ENCODE measurements around the gene TOM1. TPM values are rescaled to one million over a fixed set of nuclear protein-coding genes. Genes with fewer than 3 reads are reported as not detected.

Gene TOM1
- total RNA-seq, 2 experiments from 2014 or later, result 30.0 to 37.8 TPM

- CTCF ChIA-PET, result interaction anchor here (0.8 to 1.2 kb wide), 3 partner anchors 10 to 25 kb away, joined by 3 read pairs; no protein-coding TSS in a partner anchor
- no peak for DNase-seq
- H3K27me3 Mint-ChIP-seq, result no peaks in the 10 kb centered on the region
- H3K36me3 Mint-ChIP-seq (ENCODE audit: low read depth), result peaks cover 6% of the 10 kb centered on the region
- POLR2A ChIA-PET, result no interaction called here
- no peaks in the 10 kb centered on the region for H3K4me1 Mint-ChIP-seq
- H3K27ac Mint-ChIP-seq, result no peak overlapping the region
- H3K9me3 Mint-ChIP-seq, result no peaks in the 10 kb centered on the region
- H3K4me3 Mint-ChIP-seq, result no peak overlapping the region
Observed at GRCh38 chr22:35344956-35345690, 45.4 kb downstream of the TOM1 start.

- peaks cover 4% of the 10 kb centered on the region for H3K36me3 Mint-ChIP-seq (ENCODE audit: low read depth)
- no peak overlapping the region for H3K4me3 Mint-ChIP-seq
- ChIA-PET CTCF (interaction anchor here (0.6 to 1.2 kb wide), 3 partner anchors 25 to 59 kb away, joined by 3 to 5 read pairs (median 4); no protein-coding TSS in a partner anchor), POLR2A (no interaction called here)
- H3K27ac Mint-ChIP-seq, result no peak overlapping the region
- DNase-seq, result no peak
- peaks cover 4% of the 10 kb centered on the region for H3K4me1 Mint-ChIP-seq
- H3K9me3 Mint-ChIP-seq, result no peaks in the 10 kb centered on the region
- no peaks in the 10 kb centered on the region for H3K27me3 Mint-ChIP-seq
Observed at GRCh38 chr22:35345808-35346505, 46.3 kb downstream of the TOM1 start.

DNA sequence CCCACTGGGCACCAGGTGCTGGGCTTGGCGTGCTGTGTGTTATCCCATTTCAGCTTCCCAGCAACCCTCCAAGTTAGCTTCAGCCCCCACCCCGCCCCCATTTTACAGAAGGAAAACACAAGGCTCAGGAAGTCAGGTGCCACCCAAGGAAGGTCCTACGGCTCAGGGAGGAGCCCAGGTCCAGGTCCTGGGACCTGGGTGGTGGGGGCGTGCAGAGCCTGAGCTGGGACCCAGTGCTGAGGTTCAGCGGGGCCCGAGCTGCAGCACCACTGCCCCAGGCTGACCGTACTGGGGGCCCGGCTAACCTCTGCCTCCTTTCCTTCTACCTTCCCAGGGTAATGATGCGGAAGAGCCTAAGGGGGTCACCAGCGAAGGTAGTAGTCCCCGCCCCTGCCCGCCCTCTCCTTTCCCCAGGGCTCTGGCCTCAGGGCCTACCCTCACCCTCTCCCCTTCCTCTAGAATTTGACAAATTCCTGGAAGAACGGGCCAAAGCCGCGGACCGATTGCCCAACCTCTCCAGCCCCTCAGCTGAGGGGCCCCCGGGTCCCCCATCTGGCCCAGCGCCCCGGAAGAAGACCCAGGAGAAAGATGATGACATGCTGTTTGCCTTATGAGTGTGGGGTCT lies 47.0 kb downstream of the TOM1 start:
- ChIA-PET CTCF (interaction anchor here (0.6 to 1.1 kb wide), 3 partner anchors 50 to 719 kb away, joined by 3 to 5 read pairs (median 4); no protein-coding TSS in a partner anchor), POLR2A (no interaction called here)
- H3K4me3 Mint-ChIP-seq, result no peak overlapping the region
- no peak for DNase-seq
- peaks cover 3% of the 10 kb centered on the region for H3K36me3 Mint-ChIP-seq (ENCODE audit: low read depth)
- H3K9me3 Mint-ChIP-seq, result no peaks in the 10 kb centered on the region
- peaks cover 12% of the 10 kb centered on the region for H3K4me1 Mint-ChIP-seq
- H3K27ac Mint-ChIP-seq, result no peak overlapping the region
- peaks cover 6% of the 10 kb centered on the region for H3K27me3 Mint-ChIP-seq

DNA sequence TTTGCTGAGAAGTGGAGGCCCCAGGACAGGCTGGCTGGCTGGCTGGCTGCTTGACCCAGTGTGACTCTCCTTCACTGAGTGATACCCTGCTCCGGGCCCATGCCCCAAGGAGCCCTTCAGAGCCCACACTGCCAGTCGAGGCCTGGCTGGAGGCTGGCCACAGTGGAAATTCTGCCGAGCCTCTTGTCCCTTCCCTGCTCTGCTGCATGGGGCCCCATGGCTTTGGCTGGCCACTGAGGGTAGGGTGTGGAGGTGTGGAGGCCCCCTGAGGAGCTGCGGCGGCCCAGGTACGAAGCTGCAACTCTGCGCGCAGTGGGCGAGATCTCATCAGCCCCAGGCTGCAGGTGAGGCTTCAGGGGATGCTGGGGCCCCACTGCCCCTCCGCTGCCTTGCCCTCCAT lies 47.8 kb downstream of the TOM1 start:
- H3K27ac Mint-ChIP-seq, result no peak overlapping the region
- H3K4me1 Mint-ChIP-seq, result peaks cover 17% of the 10 kb centered on the region
- peaks cover 3% of the 10 kb centered on the region for H3K36me3 Mint-ChIP-seq (ENCODE audit: low read depth)
- CTCF ChIA-PET, result interaction anchor here (1.1 kb wide), 1 partner anchor 718 kb away, joined by 3 read pairs; no protein-coding TSS in a partner anchor
- no peaks in the 10 kb centered on the region for H3K9me3 Mint-ChIP-seq
- POLR2A ChIA-PET, result no interaction called here
- peaks cover 6% of the 10 kb centered on the region for H3K27me3 Mint-ChIP-seq
- H3K4me3 Mint-ChIP-seq, result no peak overlapping the region
- no peak for DNase-seq

DNA sequence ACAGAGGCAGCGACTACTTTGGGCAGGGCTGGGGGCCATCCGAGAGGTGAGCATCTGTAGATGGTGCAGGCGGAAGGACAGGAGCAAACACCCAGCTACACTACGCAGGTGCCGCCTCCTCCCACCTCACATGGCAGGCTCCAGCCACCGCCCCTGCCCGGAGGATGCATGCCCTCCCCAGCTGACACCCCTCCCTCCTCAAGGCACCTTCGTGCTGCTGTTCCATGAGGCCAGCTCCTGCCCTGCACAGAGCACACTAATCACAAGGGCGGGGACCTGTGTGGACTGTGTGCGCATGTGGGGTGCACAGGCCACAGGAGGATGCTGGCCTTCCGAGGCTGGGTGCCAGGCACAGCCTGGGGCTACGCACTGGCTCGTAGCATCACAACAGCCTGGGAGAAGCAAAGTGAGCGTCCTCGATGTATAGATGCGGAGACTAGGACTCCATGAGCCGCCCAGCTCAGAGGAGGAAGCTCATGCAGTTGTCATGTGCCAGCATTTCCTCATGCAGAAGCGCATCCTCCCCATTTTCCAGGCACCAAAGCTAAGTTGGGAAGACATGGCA lies 48.4 kb downstream of the TOM1 start:
- ChIA-PET CTCF (no interaction called here), POLR2A (no interaction called here)
- Mint-ChIP-seq H3K4me3 (no peak overlapping the region), H3K36me3 (ENCODE audit: low read depth) (peaks cover 3% of the 10 kb centered on the region), H3K4me1 (peaks cover 22% of the 10 kb centered on the region), H3K27me3 (peaks cover 6% of the 10 kb centered on the region), H3K27ac (no peak overlapping the region), H3K9me3 (no peaks in the 10 kb centered on the region)
- DNase-seq, result no peak

DNA sequence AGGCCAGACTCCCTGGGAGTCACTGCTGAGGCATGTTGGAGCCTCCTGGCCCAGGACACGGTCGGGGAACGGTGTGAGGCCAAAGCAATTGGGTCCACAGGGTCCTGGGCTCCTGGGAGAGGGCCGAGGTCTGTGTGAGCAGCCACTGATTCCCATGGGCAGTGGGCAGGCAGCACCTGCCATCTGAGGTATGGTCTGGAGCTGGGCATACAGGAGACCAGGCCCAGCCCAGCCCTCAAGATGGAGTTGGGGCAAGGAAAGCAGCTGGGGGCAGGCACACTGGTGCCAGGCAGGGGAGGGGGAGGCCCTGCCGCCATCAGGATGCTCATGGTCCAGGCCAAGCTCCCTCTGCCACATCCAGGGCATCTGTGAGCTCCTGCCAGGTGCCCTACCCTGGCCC lies 49.0 kb downstream of the TOM1 start:
- ChIA-PET CTCF (no interaction called here), POLR2A (no interaction called here)
- Mint-ChIP-seq H3K4me3 (no peak overlapping the region), H3K9me3 (no peaks in the 10 kb centered on the region), H3K27me3 (peaks cover 6% of the 10 kb centered on the region), H3K27ac (no peak overlapping the region), H3K4me1 (peaks cover 23% of the 10 kb centered on the region), H3K36me3 (ENCODE audit: low read depth) (peaks cover 3% of the 10 kb centered on the region)
- no peak for DNase-seq

- ChIA-PET CTCF (interaction anchor here (2.2 to 2.3 kb wide), 2 partner anchors 14 to 262 kb away, joined by 4 to 9 read pairs; no protein-coding TSS in a partner anchor), POLR2A (interaction anchor here (0.6 kb wide), 1 partner anchor 15 kb away, joined by 6 read pairs; no protein-coding TSS in a partner anchor)
- Mint-ChIP-seq H3K9me3 (no peaks in the 10 kb centered on the region), H3K27ac (no peak overlapping the region), H3K27me3 (peaks cover 6% of the 10 kb centered on the region), H3K4me3 (no peak overlapping the region), H3K4me1 (peaks cover 23% of the 10 kb centered on the region), H3K36me3 (ENCODE audit: low read depth) (peaks cover 3% of the 10 kb centered on the region)
- no peak for DNase-seq
Observed at GRCh38 chr22:35349368-35349703, 49.6 kb downstream of the TOM1 start.

- DNase-seq, result no peak
- Mint-ChIP-seq H3K4me3 (no peak overlapping the region), H3K4me1 (peaks cover 23% of the 10 kb centered on the region), H3K27me3 (peaks cover 6% of the 10 kb centered on the region), H3K36me3 (ENCODE audit: low read depth) (no peaks in the 10 kb centered on the region), H3K27ac (no peak overlapping the region), H3K9me3 (no peaks in the 10 kb centered on the region)
- POLR2A ChIA-PET, result interaction anchor here (0.6 kb wide), 1 partner anchor 16 kb away, joined by 6 read pairs; no protein-coding TSS in a partner anchor
- CTCF ChIA-PET, result interaction anchor here (0.6 to 2.3 kb wide), 8 partner anchors 12 to 464 kb away, joined by 3 to 9 read pairs (median 4); no protein-coding TSS in a partner anchor
Observed at GRCh38 chr22:35349704-35350538, 50.2 kb downstream of the TOM1 start.

- Mint-ChIP-seq H3K27ac (peak overlapping the region; percentile 69), H3K36me3 (ENCODE audit: low read depth) (no peaks in the 10 kb centered on the region), H3K9me3 (no peaks in the 10 kb centered on the region), H3K4me3 (peak overlapping the region; percentile 71), H3K4me1 (peaks cover 23% of the 10 kb centered on the region), H3K27me3 (peaks cover 11% of the 10 kb centered on the region)
- POLR2A ChIA-PET, result no interaction called here
- peak; percentile 89 for DNase-seq
- CTCF ChIA-PET, result interaction anchor here (0.6 to 2.3 kb wide), 15 partner anchors 9 to 715 kb away, joined by 3 to 9 read pairs (median 3); no protein-coding TSS in a partner anchor
Observed at GRCh38 chr22:35350539-35351503, 51.1 kb downstream of the TOM1 start.

GRCh38 chr22:35352214-35353111 lies 52.8 kb downstream of the TOM1 start:
- Mint-ChIP-seq H3K9me3 (no peaks in the 10 kb centered on the region), H3K4me3 (no peak overlapping the region), H3K27me3 (peaks cover 15% of the 10 kb centered on the region), H3K4me1 (peaks cover 23% of the 10 kb centered on the region), H3K36me3 (ENCODE audit: low read depth) (no peaks in the 10 kb centered on the region), H3K27ac (peak overlapping the region; percentile 80)
- ChIA-PET CTCF (interaction anchor here (1.0 to 1.7 kb wide), 2 partner anchors 18 to 274 kb away, joined by 4 to 6 read pairs; no protein-coding TSS in a partner anchor), POLR2A (no interaction called here)
- DNase-seq, result peak; percentile 22
